ENCODE results near the gene PLCXD3.
"Not testable (repeated sequence)": the region's sequence is repeated elsewhere in the genome, so short reads cannot be mapped to it uniquely, and the experiment has no call there.

The PLCXD3 gene

GRCh38 chr5:41485533-41485932 is 24.9 kb downstream of the PLCXD3 start:
- Histone ChIP-seq H3K4me1 (ENCODE audit: control insufficient read depth in 1 of 2, insufficient read depth in 2 of 2, low read length in 2 of 2) (no peaks in the 10 kb centered on the region), H3K4me3 (ENCODE audit: low read depth in 1 of 2, low read length in 2 of 2) (no peak overlapping the region), H3K27me3 (ENCODE audit: low read depth, low read length) (no peaks in the 10 kb centered on the region), H3K27ac (ENCODE audit: low read length) (no peak overlapping the region), H3K9me3 (ENCODE audit: control insufficient read depth in 1 of 2, low read length in 2 of 2) (no peaks in the 10 kb centered on the region), H3K36me3 (ENCODE audit: control insufficient read depth in 1 of 2, insufficient read depth in 2 of 2, low read length in 2 of 2) (no peaks in the 10 kb centered on the region)

- no peaks in the 10 kb centered on the region for H3K9me3 ChIP-seq (ENCODE audit: control insufficient read depth in 1 of 2, low read length in 2 of 2)
- H3K27ac ChIP-seq (ENCODE audit: low read length) = no peak overlapping the region
- no peak overlapping the region for H3K4me3 ChIP-seq (ENCODE audit: low read depth in 1 of 2, low read length in 2 of 2)
- H3K4me1 ChIP-seq (ENCODE audit: control insufficient read depth in 1 of 2, insufficient read depth in 2 of 2, low read length in 2 of 2) = no peaks in the 10 kb centered on the region
- H3K36me3 ChIP-seq (ENCODE audit: control insufficient read depth in 1 of 2, insufficient read depth in 2 of 2, low read length in 2 of 2) = no peaks in the 10 kb centered on the region
- H3K27me3 ChIP-seq (ENCODE audit: low read depth, low read length) = no peaks in the 10 kb centered on the region
These were observed 27.7 kb downstream of the PLCXD3 start for GRCh38 chr5:41482715-41483114.

GRCh38 chr5:41482173-41482572 is 28.2 kb downstream of the PLCXD3 start:
- Histone ChIP-seq H3K4me1 (ENCODE audit: control insufficient read depth in 1 of 2, insufficient read depth in 2 of 2, low read length in 2 of 2) (no peaks in the 10 kb centered on the region), H3K27me3 (ENCODE audit: low read depth, low read length) (no peaks in the 10 kb centered on the region), H3K9me3 (ENCODE audit: control insufficient read depth in 1 of 2, low read length in 2 of 2) (no peaks in the 10 kb centered on the region), H3K4me3 (ENCODE audit: low read depth in 1 of 2, low read length in 2 of 2) (no peak overlapping the region), H3K27ac (ENCODE audit: low read length) (no peak overlapping the region), H3K36me3 (ENCODE audit: control insufficient read depth in 1 of 2, insufficient read depth in 2 of 2, low read length in 2 of 2) (no peaks in the 10 kb centered on the region)

- not testable (repeated sequence) for H3K27me3 ChIP-seq (ENCODE audit: low read depth, low read length); H3K36me3 ChIP-seq (ENCODE audit: control insufficient read depth in 1 of 2, insufficient read depth in 2 of 2, low read length in 2 of 2); H3K27ac ChIP-seq (ENCODE audit: low read length); H3K4me3 ChIP-seq (ENCODE audit: low read depth in 1 of 2, low read length in 2 of 2); H3K4me1 ChIP-seq (ENCODE audit: control insufficient read depth in 1 of 2, insufficient read depth in 2 of 2, low read length in 2 of 2)
- H3K9me3 ChIP-seq (ENCODE audit: control insufficient read depth in 1 of 2, low read length in 2 of 2) = peaks cover 0 to 27% of the 10 kb centered on the region in 2 donors
These were observed 38.7 kb downstream of the PLCXD3 start for GRCh38 chr5:41471571-41472208.

- H3K9me3 ChIP-seq (ENCODE audit: control insufficient read depth in 1 of 2, low read length in 2 of 2) = no peaks in the 10 kb centered on the region
- H3K36me3 ChIP-seq (ENCODE audit: control insufficient read depth in 1 of 2, insufficient read depth in 2 of 2, low read length in 2 of 2) = no peaks in the 10 kb centered on the region
- H3K27me3 ChIP-seq (ENCODE audit: low read depth, low read length) = no peaks in the 10 kb centered on the region
- no peak overlapping the region for H3K4me3 ChIP-seq (ENCODE audit: low read depth in 1 of 2, low read length in 2 of 2)
- no peak overlapping the region for H3K27ac ChIP-seq (ENCODE audit: low read length)
- H3K4me1 ChIP-seq (ENCODE audit: control insufficient read depth in 1 of 2, insufficient read depth in 2 of 2, low read length in 2 of 2) = no peaks in the 10 kb centered on the region
These were observed 44.8 kb downstream of the PLCXD3 start for GRCh38 chr5:41465493-41466171.

GRCh38 chr5:41459557-41459956 is 50.8 kb downstream of the PLCXD3 start:
- Histone ChIP-seq H3K36me3 (ENCODE audit: control insufficient read depth in 1 of 2, insufficient read depth in 2 of 2, low read length in 2 of 2) (no peaks in the 10 kb centered on the region), H3K4me3 (ENCODE audit: low read depth in 1 of 2, low read length in 2 of 2) (no peak overlapping the region), H3K9me3 (ENCODE audit: control insufficient read depth in 1 of 2, low read length in 2 of 2) (no peaks in the 10 kb centered on the region), H3K4me1 (ENCODE audit: control insufficient read depth in 1 of 2, insufficient read depth in 2 of 2, low read length in 2 of 2) (no peaks in the 10 kb centered on the region), H3K27ac (ENCODE audit: low read length) (no peak overlapping the region), H3K27me3 (ENCODE audit: low read depth, low read length) (no peaks in the 10 kb centered on the region)

- no peak overlapping the region for H3K27ac ChIP-seq (ENCODE audit: low read length)
- H3K9me3 ChIP-seq (ENCODE audit: control insufficient read depth in 1 of 2, low read length in 2 of 2) = no peaks in the 10 kb centered on the region
These were observed 53.3 kb downstream of the PLCXD3 start for GRCh38 chr5:41457094-41457493.

GRCh38 chr5:41452506-41452905 is 57.9 kb downstream of the PLCXD3 start:
- no peak overlapping the region for H3K4me3 ChIP-seq (ENCODE audit: low read depth in 1 of 2, low read length in 2 of 2)
- H3K27ac ChIP-seq (ENCODE audit: low read length) = no peak overlapping the region
- H3K9me3 ChIP-seq (ENCODE audit: control insufficient read depth in 1 of 2, low read length in 2 of 2) = no peaks in the 10 kb centered on the region
- no peaks in the 10 kb centered on the region for H3K36me3 ChIP-seq (ENCODE audit: control insufficient read depth in 1 of 2, insufficient read depth in 2 of 2, low read length in 2 of 2)
- H3K27me3 ChIP-seq (ENCODE audit: low read depth, low read length) = no peaks in the 10 kb centered on the region
- no peaks in the 10 kb centered on the region for H3K4me1 ChIP-seq (ENCODE audit: control insufficient read depth in 1 of 2, insufficient read depth in 2 of 2, low read length in 2 of 2)

More at GRCh38 chr5:41457094-41457493, 53.3 kb downstream of the PLCXD3 start:
- H3K4me3 ChIP-seq (ENCODE audit: low read depth in 1 of 2, low read length in 2 of 2) = no peak overlapping the region
- no peaks in the 10 kb centered on the region for H3K4me1 ChIP-seq (ENCODE audit: control insufficient read depth in 1 of 2, insufficient read depth in 2 of 2, low read length in 2 of 2)
- H3K36me3 ChIP-seq (ENCODE audit: control insufficient read depth in 1 of 2, insufficient read depth in 2 of 2, low read length in 2 of 2) = no peaks in the 10 kb centered on the region
- H3K27me3 ChIP-seq (ENCODE audit: low read depth, low read length) = no peaks in the 10 kb centered on the region

GRCh38 chr5:41447650-41448510 is 62.5 kb downstream of the PLCXD3 start:
- H3K4me3 ChIP-seq (ENCODE audit: low read depth in 1 of 2, low read length in 2 of 2) = no peak overlapping the region
- H3K27me3 ChIP-seq (ENCODE audit: low read depth, low read length) = no peaks in the 10 kb centered on the region
- no peaks in the 10 kb centered on the region for H3K36me3 ChIP-seq (ENCODE audit: control insufficient read depth in 1 of 2, insufficient read depth in 2 of 2, low read length in 2 of 2)
- no peaks in the 10 kb centered on the region for H3K9me3 ChIP-seq (ENCODE audit: control insufficient read depth in 1 of 2, low read length in 2 of 2)
- no peak overlapping the region for H3K27ac ChIP-seq (ENCODE audit: low read length)
- no peaks in the 10 kb centered on the region for H3K4me1 ChIP-seq (ENCODE audit: control insufficient read depth in 1 of 2, insufficient read depth in 2 of 2, low read length in 2 of 2)

- Histone ChIP-seq H3K27ac (ENCODE audit: low read length) (no peak overlapping the region), H3K27me3 (ENCODE audit: low read depth, low read length) (no peaks in the 10 kb centered on the region), H3K4me1 (ENCODE audit: control insufficient read depth in 1 of 2, insufficient read depth in 2 of 2, low read length in 2 of 2) (no peaks in the 10 kb centered on the region), H3K36me3 (ENCODE audit: control insufficient read depth in 1 of 2, insufficient read depth in 2 of 2, low read length in 2 of 2) (no peaks in the 10 kb centered on the region), H3K4me3 (ENCODE audit: low read depth in 1 of 2, low read length in 2 of 2) (no peak overlapping the region), H3K9me3 (ENCODE audit: control insufficient read depth in 1 of 2, low read length in 2 of 2) (no peaks in the 10 kb centered on the region)
These were observed 64.4 kb downstream of the PLCXD3 start for GRCh38 chr5:41445937-41446563.

- Histone ChIP-seq H3K36me3 (ENCODE audit: control insufficient read depth in 1 of 2, insufficient read depth in 2 of 2, low read length in 2 of 2) (no peaks in the 10 kb centered on the region), H3K4me1 (ENCODE audit: control insufficient read depth in 1 of 2, insufficient read depth in 2 of 2, low read length in 2 of 2) (no peaks in the 10 kb centered on the region), H3K4me3 (ENCODE audit: low read depth in 1 of 2, low read length in 2 of 2) (no peak overlapping the region), H3K27me3 (ENCODE audit: low read depth, low read length) (no peaks in the 10 kb centered on the region), H3K27ac (ENCODE audit: low read length) (no peak overlapping the region), H3K9me3 (ENCODE audit: control insufficient read depth in 1 of 2, low read length in 2 of 2) (no peaks in the 10 kb centered on the region)
These were observed 75.1 kb downstream of the PLCXD3 start for GRCh38 chr5:41435276-41435675.

All from muscle layer of duodenum (tissue), 2 donors.